ENCODE data around the gene TNS4.

DNA sequence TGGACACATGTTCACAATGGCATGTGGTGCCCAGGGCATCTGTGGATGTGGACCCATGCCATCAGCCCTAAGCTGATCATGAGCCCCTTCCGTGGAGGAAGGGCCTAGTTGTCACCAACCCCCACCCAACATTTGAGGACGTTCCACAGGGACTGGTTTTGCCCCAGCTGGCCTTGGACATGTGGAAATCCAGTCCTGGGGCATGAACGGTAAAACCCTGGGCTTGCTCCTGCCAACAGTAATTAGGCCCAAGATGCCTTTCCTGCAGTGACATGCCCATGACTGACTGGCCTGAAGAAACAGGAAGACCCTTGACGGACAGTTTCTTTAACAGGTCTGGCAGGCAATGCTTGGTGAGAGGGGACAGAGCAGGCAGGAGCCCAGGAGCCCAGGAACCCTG, 7.7 kb downstream of the TNS4 start:
- TF ChIP-seq, protein P1, sequence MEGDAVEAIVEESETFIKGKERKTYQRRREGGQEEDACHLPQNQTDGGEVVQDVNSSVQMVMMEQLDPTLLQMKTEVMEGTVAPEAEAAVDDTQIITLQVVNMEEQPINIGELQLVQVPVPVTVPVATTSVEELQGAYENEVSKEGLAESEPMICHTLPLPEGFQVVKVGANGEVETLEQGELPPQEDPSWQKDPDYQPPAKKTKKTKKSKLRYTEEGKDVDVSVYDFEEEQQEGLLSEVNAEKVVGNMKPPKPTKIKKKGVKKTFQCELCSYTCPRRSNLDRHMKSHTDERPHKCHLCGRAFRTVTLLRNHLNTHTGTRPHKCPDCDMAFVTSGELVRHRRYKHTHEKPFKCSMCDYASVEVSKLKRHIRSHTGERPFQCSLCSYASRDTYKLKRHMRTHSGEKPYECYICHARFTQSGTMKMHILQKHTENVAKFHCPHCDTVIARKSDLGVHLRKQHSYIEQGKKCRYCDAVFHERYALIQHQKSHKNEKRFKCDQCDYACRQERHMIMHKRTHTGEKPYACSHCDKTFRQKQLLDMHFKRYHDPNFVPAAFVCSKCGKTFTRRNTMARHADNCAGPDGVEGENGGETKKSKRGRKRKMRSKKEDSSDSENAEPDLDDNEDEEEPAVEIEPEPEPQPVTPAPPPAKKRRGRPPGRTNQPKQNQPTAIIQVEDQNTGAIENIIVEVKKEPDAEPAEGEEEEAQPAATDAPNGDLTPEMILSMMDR (IDR thresholded peaks at IDR 0.05 in 2 of 3, conservative IDR thresholded peaks at IDR 0.05 in 1 of 3; ENCODE audit: borderline replicate concordance in 1 of 3, insufficient read depth in 1 of 3, low read depth in 2 of 3, low read length in 2 of 3) = no peak
- TF ChIP-seq ELF1 (IDR thresholded peaks at IDR 0.05; ENCODE audit: borderline replicate concordance, low read depth) (no peak), POLR2A (IDR thresholded peaks at IDR 0.05; ENCODE audit: borderline replicate concordance, extremely low read depth, insufficient read depth, insufficient read length) (no peak), RAD21 (IDR thresholded peaks at IDR 0.05; ENCODE audit: low read depth) (no peak), EZH2phosphoT487 (IDR thresholded peaks at IDR 0.05; ENCODE audit: borderline replicate concordance) (no peak), EZH2 (IDR thresholded peaks at IDR 0.05) (no peak), FOSL1 (IDR thresholded peaks at IDR 0.05; ENCODE audit: low read depth) (no peak)
- TF ChIP-seq, protein P2, sequence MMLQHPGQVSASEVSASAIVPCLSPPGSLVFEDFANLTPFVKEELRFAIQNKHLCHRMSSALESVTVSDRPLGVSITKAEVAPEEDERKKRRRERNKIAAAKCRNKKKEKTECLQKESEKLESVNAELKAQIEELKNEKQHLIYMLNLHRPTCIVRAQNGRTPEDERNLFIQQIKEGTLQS (IDR thresholded peaks at IDR 0.05) = no peak
